ENCODE results near the gene MCF2L.

The MCF2L gene

DNA sequence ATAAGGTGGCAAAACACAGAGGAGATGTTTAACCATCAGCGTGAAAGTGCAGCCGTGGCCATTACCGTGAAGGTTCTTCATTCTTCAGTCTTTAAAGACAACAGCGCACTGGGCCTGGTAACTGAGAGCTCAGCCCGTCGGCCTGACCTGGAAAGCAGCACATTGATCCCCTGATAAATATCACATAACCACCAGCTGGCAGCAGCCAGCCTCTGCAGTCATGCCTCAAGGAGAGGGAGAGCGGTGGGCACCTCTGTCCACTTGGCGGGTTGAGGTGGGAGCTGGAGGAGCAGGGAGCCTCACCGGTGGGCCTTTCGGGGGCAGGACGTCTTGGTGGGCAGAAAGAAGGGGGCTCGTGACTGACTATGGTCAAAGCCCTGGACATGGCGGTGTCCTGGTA, 58.1 kb downstream of the MCF2L start:
- Histone ChIP-seq H3K79me2 (ENCODE audit: low read length) (no peaks in the 10 kb centered on the region), H3K27ac (ENCODE audit: low read length) (no peak overlapping the region), H3K36me3 (replicated peaks; ENCODE audit: insufficient read depth, low read length) (no peaks in the 10 kb centered on the region), H3K27me3 (replicated peaks; ENCODE audit: insufficient read depth, low read length) (peaks cover 88% of the 10 kb centered on the region), H3K4me2 (ENCODE audit: low read depth, low read length) (no peak overlapping the region), H3F3A (ENCODE audit: insufficient read depth, low read length) (no peaks in the 10 kb centered on the region), H3K9me2 (replicated peaks; ENCODE audit: insufficient read depth, low read length) (no peaks in the 10 kb centered on the region), H2AFZ (ENCODE audit: low read length) (no peak overlapping the region), H3K4me3 (ENCODE audit: low read length) (no peak overlapping the region), H3K9ac (ENCODE audit: low read length) (no peak overlapping the region), H4K20me1 (ENCODE audit: insufficient read depth, low read length) (no peaks in the 10 kb centered on the region), H3K9me3 (replicated peaks; ENCODE audit: insufficient read depth, low read length) (no peaks in the 10 kb centered on the region), H3K4me1 (ENCODE audit: low read length) (no peaks in the 10 kb centered on the region)
- DNase-seq: no peak
- TF ChIP-seq EZH2phosphoT487 (IDR thresholded peaks at IDR 0.05; ENCODE audit: low read length): no peak
- TF ChIP-seq, protein P1, sequence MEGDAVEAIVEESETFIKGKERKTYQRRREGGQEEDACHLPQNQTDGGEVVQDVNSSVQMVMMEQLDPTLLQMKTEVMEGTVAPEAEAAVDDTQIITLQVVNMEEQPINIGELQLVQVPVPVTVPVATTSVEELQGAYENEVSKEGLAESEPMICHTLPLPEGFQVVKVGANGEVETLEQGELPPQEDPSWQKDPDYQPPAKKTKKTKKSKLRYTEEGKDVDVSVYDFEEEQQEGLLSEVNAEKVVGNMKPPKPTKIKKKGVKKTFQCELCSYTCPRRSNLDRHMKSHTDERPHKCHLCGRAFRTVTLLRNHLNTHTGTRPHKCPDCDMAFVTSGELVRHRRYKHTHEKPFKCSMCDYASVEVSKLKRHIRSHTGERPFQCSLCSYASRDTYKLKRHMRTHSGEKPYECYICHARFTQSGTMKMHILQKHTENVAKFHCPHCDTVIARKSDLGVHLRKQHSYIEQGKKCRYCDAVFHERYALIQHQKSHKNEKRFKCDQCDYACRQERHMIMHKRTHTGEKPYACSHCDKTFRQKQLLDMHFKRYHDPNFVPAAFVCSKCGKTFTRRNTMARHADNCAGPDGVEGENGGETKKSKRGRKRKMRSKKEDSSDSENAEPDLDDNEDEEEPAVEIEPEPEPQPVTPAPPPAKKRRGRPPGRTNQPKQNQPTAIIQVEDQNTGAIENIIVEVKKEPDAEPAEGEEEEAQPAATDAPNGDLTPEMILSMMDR (IDR thresholded peaks at IDR 0.05; ENCODE audit: low read length): no peak
- no peak for TF ChIP-seq EZH2 (optimal IDR thresholded peaks at IDR 0.05; ENCODE audit: low read depth, low read length)

- Histone ChIP-seq H3K27me3 (replicated peaks; ENCODE audit: insufficient read depth, low read length) (peaks cover 89% of the 10 kb centered on the region), H4K20me1 (ENCODE audit: insufficient read depth, low read length) (no peaks in the 10 kb centered on the region), H2AFZ (ENCODE audit: low read length) (no peak overlapping the region), H3K4me2 (ENCODE audit: low read depth, low read length) (no peak overlapping the region), H3K36me3 (replicated peaks; ENCODE audit: insufficient read depth, low read length) (no peaks in the 10 kb centered on the region), H3K9ac (ENCODE audit: low read length) (no peak overlapping the region), H3K27ac (ENCODE audit: low read length) (no peak overlapping the region), H3K4me1 (ENCODE audit: low read length) (no peaks in the 10 kb centered on the region), H3K79me2 (ENCODE audit: low read length) (no peaks in the 10 kb centered on the region), H3K9me3 (replicated peaks; ENCODE audit: insufficient read depth, low read length) (no peaks in the 10 kb centered on the region), H3F3A (ENCODE audit: insufficient read depth, low read length) (no peaks in the 10 kb centered on the region), H3K4me3 (ENCODE audit: low read length) (no peak overlapping the region), H3K9me2 (replicated peaks; ENCODE audit: insufficient read depth, low read length) (no peaks in the 10 kb centered on the region)
- TF ChIP-seq EZH2phosphoT487 (IDR thresholded peaks at IDR 0.05; ENCODE audit: low read length) (no peak), EZH2 (optimal IDR thresholded peaks at IDR 0.05; ENCODE audit: low read depth, low read length) (no peak)
- TF ChIP-seq, protein P1 (IDR thresholded peaks at IDR 0.05; ENCODE audit: low read length): no peak
- DNase-seq: no peak
Measured at GRCh38 chr13:113027566-113027965, 58.6 kb downstream of the MCF2L start.

- Histone ChIP-seq H2AFZ (ENCODE audit: low read length) (no peak overlapping the region), H3K36me3 (replicated peaks; ENCODE audit: insufficient read depth, low read length) (no peaks in the 10 kb centered on the region), H3K4me2 (ENCODE audit: low read depth, low read length) (no peak overlapping the region), H3K27ac (ENCODE audit: low read length) (no peak overlapping the region), H3K79me2 (ENCODE audit: low read length) (no peaks in the 10 kb centered on the region), H4K20me1 (ENCODE audit: insufficient read depth, low read length) (no peaks in the 10 kb centered on the region), H3K4me1 (ENCODE audit: low read length) (no peaks in the 10 kb centered on the region), H3F3A (ENCODE audit: insufficient read depth, low read length) (no peaks in the 10 kb centered on the region), H3K9me2 (replicated peaks; ENCODE audit: insufficient read depth, low read length) (no peaks in the 10 kb centered on the region), H3K4me3 (ENCODE audit: low read length) (no peak overlapping the region), H3K9me3 (replicated peaks; ENCODE audit: insufficient read depth, low read length) (no peaks in the 10 kb centered on the region), H3K9ac (ENCODE audit: low read length) (no peak overlapping the region), H3K27me3 (replicated peaks; ENCODE audit: insufficient read depth, low read length) (peaks cover 83% of the 10 kb centered on the region)
- TF ChIP-seq, protein P1 (IDR thresholded peaks at IDR 0.05; ENCODE audit: low read length): no peak
- TF ChIP-seq EZH2phosphoT487 (IDR thresholded peaks at IDR 0.05; ENCODE audit: low read length) (no peak), EZH2 (optimal IDR thresholded peaks at IDR 0.05; ENCODE audit: low read depth, low read length) (no peak)
- DNase-seq: no peak
Measured at GRCh38 chr13:113028336-113029060, 59.5 kb downstream of the MCF2L start.
